Measurements from ENCODE around the gene AHDC1. TPM values are rescaled to one million over a fixed set of nuclear protein-coding genes. Genes with fewer than 3 reads are reported as not detected.
A peak's percentile ranks its signal among the peaks of the same experiment; 100 is the strongest.

AHDC1 gene, protein sequence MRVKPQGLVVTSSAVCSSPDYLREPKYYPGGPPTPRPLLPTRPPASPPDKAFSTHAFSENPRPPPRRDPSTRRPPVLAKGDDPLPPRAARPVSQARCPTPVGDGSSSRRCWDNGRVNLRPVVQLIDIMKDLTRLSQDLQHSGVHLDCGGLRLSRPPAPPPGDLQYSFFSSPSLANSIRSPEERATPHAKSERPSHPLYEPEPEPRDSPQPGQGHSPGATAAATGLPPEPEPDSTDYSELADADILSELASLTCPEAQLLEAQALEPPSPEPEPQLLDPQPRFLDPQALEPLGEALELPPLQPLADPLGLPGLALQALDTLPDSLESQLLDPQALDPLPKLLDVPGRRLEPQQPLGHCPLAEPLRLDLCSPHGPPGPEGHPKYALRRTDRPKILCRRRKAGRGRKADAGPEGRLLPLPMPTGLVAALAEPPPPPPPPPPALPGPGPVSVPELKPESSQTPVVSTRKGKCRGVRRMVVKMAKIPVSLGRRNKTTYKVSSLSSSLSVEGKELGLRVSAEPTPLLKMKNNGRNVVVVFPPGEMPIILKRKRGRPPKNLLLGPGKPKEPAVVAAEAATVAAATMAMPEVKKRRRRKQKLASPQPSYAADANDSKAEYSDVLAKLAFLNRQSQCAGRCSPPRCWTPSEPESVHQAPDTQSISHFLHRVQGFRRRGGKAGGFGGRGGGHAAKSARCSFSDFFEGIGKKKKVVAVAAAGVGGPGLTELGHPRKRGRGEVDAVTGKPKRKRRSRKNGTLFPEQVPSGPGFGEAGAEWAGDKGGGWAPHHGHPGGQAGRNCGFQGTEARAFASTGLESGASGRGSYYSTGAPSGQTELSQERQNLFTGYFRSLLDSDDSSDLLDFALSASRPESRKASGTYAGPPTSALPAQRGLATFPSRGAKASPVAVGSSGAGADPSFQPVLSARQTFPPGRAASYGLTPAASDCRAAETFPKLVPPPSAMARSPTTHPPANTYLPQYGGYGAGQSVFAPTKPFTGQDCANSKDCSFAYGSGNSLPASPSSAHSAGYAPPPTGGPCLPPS (N-terminal part only)
- total RNA-seq (6.7 and 13.3 TPM in 2 replicates), polyA plus RNA-seq (12.2 and 14.4 TPM in 2 replicates)

- under 1% methylated on average over 68 of the region's 74 CpGs for WGBS (ENCODE audit: low lambda C conversion rate, missing lambda C conversion rate)
- Histone ChIP-seq H4K20me1 (ENCODE audit: insufficient read depth, poor library complexity, severe bottlenecking) (peaks cover 40% of the 10 kb centered on the region), H3K9me2 (replicated peaks; ENCODE audit: insufficient read depth) (no peaks in the 10 kb centered on the region), H3K4me2 (peak within 1 kb of the TSS; percentile 99), H3K9me3 (ENCODE audit: low read depth) (no peaks in the 10 kb centered on the region), H3K27me3 (no peaks in the 10 kb centered on the region), H3K4me1 (ENCODE audit: insufficient read depth) (peaks cover 55% of the 10 kb centered on the region), H3K79me2 (peaks cover 48% of the 10 kb centered on the region), H3K4me3 (peak within 1 kb of the TSS; percentile 88), H3K27ac (peak within 1 kb of the TSS; percentile 83), H3K36me3 (replicated peaks; ENCODE audit: insufficient read depth, low read depth) (no peaks in the 10 kb centered on the region), H2AFZ (peak within 1 kb of the TSS; percentile 98)
- TF ChIP-seq EZH2 (IDR thresholded peaks at IDR 0.05; ENCODE audit: borderline replicate concordance): no peak
- TF ChIP-seq, protein P1, sequence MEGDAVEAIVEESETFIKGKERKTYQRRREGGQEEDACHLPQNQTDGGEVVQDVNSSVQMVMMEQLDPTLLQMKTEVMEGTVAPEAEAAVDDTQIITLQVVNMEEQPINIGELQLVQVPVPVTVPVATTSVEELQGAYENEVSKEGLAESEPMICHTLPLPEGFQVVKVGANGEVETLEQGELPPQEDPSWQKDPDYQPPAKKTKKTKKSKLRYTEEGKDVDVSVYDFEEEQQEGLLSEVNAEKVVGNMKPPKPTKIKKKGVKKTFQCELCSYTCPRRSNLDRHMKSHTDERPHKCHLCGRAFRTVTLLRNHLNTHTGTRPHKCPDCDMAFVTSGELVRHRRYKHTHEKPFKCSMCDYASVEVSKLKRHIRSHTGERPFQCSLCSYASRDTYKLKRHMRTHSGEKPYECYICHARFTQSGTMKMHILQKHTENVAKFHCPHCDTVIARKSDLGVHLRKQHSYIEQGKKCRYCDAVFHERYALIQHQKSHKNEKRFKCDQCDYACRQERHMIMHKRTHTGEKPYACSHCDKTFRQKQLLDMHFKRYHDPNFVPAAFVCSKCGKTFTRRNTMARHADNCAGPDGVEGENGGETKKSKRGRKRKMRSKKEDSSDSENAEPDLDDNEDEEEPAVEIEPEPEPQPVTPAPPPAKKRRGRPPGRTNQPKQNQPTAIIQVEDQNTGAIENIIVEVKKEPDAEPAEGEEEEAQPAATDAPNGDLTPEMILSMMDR (IDR thresholded peaks at IDR 0.05; ENCODE audit: poor library complexity): peak; percentile 24
- peak; percentile 96 for DNase-seq (ENCODE audit: low spot score)
These were observed at the start of gene AHDC1 for GRCh38 chr1:27603681-27604578. AHDC1 (minus strand) TSS chr1:27604144; CDS start chr1:27552115, 52,029 bp downstream.

DNA sequence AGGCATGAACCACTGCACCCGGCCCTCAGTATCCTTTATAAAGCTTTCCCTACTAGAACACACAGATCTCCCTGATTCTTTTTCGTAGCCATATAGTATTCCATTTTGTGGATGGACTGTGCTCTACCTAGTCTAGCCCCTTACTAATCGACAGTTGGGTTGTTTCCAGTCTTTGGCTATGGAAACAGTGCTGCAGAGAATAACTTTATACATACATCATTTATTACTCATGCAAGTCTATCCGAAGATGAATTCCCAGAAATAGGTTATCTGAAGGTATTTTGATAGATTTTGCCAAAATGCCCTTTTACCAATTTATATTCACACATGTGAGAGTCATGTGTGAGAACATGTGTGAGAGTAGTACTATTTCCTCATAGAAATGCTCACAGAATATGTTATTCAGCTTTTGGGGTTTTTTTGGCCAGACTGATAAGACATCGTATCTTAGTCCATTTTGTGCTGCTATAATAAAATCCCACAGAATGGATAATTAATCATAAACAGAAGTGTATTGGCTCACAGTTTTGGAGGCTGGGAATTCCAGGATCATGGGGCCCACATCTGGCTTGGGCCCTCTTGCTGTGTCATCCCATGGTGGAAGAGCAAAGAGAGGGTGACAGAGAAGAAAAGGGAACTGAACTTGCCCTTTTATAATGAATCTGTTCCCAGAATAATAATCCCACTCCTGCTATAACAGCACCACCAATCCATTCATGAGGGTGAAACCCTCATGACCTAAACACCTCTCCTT is 48.3 kb upstream of the AHDC1 start:
- no peaks in the 10 kb centered on the region for H3K27me3 ChIP-seq
- no peak overlapping the region for H3K27ac ChIP-seq
- H3K4me3 ChIP-seq: no peak overlapping the region
- peaks cover 9% of the 10 kb centered on the region for H3K4me1 ChIP-seq (ENCODE audit: insufficient read depth)
- H3K9me2 ChIP-seq (replicated peaks; ENCODE audit: insufficient read depth): no peaks in the 10 kb centered on the region
- no peak overlapping the region for H2AFZ ChIP-seq
- WGBS (ENCODE audit: low lambda C conversion rate, missing lambda C conversion rate): 99% methylated on average over 5 of the region's 5 CpGs
- no peaks in the 10 kb centered on the region for H3K9me3 ChIP-seq (ENCODE audit: low read depth)
- H3K36me3 ChIP-seq (replicated peaks; ENCODE audit: insufficient read depth, low read depth): no peaks in the 10 kb centered on the region
- H3K79me2 ChIP-seq: no peaks in the 10 kb centered on the region
- TF ChIP-seq EZH2 (IDR thresholded peaks at IDR 0.05; ENCODE audit: borderline replicate concordance): no peak
- TF ChIP-seq EZH2phosphoT487 (IDR thresholded peaks at IDR 0.05; ENCODE audit: low read depth, severe bottlenecking, unreplicated experiment): no peak
- TF ChIP-seq, protein P1 (IDR thresholded peaks at IDR 0.05; ENCODE audit: poor library complexity): no peak
- DNase-seq (ENCODE audit: low spot score): no peak
- H4K20me1 ChIP-seq (ENCODE audit: insufficient read depth, poor library complexity, severe bottlenecking): no peaks in the 10 kb centered on the region
- no peak overlapping the region for H3K4me2 ChIP-seq
